Astrocyte of the cerebellum (primary cell): ENCODE data around the gene MORN1.
"Not testable (repeated sequence)": the region's sequence is repeated elsewhere in the genome, so short reads cannot be mapped to it uniquely, and the experiment has no call there.

Experiments
- DNase-seq: peaks from one replicate; pipeline ENCODE4 v3.0.0-alpha.2; 2011; ENCODE audit warnings: low read depth
- H3K4me3 ChIP-seq: 2 replicates; pipeline ENCODE4 v1.5.1; 2011; ENCODE audit warnings: mild to moderate bottlenecking, low read depth, low read length, moderate library complexity
- CTCF ChIP-seq: IDR thresholded peaks from 2 replicates; pipeline ENCODE4 v1.5.1; 2012; ENCODE audit warnings: low read length, low read depth, moderate library complexity, mild to moderate bottlenecking; ENCODE audit errors: missing control alignments
- in situ Hi-C: cut with HindIII; loops from 2 replicates; pipeline ENCODE4 v1.10.0; 2017; ENCODE audit warnings: low sequenced_read_pairs

The MORN1 gene

GRCh38 chr1:2299131-2299627, 92.2 kb downstream of the MORN1 start:
- TF ChIP-seq CTCF = no peak
- no peak overlapping the region for H3K4me3 ChIP-seq
- no peak for DNase-seq
- in situ Hi-C loops = no loop called here

DNA sequence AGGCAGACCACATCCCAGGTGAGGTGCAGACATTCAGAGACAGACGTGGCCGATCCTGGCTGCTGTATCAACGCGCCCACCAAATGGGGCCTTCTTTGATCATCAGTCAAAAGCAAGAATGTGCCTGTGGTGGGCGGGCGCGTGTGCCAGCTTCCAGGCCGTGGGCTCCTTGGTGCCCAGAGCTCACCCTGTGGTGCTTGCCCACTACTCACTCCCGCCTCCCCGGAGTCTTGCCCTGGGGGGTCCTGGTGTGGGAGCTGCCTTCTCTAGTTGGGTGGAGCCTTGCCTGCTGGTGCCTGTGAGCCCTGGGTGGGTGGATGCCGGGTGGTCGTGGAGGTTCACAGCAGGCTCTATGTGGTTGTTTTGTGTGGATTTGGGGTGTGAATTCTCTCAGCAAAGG, 92.7 kb downstream of the MORN1 start:
- no peak for DNase-seq
- in situ Hi-C loops = no loop called here
- no peak overlapping the region for H3K4me3 ChIP-seq
- no peak for TF ChIP-seq CTCF

DNA sequence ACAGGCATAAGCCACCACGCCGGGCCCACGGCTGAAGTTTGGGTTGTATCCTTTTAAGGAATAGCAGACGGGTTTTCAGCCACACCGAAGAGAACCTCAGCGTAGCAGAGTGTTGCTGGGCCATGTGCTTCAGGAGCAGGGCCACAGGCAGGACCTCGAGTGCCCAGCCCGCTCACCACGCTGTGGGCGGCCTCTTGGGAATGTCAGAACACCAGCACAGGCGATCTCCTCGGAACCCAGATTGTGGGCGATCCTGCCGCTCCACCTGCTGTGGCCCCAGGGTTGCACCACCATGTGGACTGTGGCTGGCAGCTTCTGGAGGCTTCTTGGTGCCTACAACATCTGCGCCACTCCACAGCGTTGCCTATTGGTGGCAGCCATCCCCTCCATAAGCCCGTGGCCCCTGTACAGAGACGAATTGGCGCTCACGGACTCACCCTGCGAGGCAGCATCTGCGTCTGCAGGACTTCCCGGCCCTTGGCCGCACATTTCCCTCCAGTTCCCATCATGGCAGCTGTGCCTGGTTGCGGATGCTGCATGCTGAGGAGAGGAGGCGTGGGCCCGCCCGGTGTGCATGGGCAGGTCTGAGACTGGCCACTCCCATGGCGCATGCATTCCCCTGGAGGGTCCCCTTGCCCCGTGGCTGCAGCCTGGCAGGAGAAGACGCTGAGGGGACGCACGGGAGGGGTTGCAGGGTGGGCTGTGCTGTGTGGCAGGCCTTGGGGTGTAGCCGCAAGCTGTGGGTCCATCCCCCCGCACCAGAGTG, 93.9 kb downstream of the MORN1 start:
- H3K4me3 ChIP-seq = no peak overlapping the region
- in situ Hi-C loops = no loop called here
- TF ChIP-seq CTCF = no peak
- no peak for DNase-seq

GRCh38 chr1:2296614-2297013, 94.7 kb downstream of the MORN1 start:
- no peak for TF ChIP-seq CTCF
- H3K4me3 ChIP-seq = no peak overlapping the region
- in situ Hi-C loops = no loop called here
- DNase-seq = no peak

DNA sequence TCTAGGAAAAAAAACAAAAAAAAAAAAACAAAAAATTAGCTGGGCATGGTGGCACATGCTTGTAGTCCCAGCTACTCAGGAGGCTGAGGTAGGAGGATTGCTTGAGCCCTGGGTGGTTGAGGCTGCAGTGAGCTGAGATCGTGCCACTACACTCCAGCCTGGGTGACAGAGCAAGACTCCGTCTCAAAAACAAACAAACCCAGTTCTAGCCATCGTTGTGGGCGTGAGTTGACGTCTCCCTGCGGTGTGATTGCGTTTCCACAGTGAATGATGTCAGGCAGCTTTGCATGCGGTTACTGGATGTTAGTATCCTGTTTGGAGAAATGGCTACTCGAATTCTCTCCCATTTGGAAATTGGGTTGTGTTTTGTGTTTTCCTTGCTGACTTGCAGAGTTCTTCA, 95.1 kb downstream of the MORN1 start:
- H3K4me3 ChIP-seq, DNase-seq, in situ Hi-C loops: not testable (repeated sequence)

DNA sequence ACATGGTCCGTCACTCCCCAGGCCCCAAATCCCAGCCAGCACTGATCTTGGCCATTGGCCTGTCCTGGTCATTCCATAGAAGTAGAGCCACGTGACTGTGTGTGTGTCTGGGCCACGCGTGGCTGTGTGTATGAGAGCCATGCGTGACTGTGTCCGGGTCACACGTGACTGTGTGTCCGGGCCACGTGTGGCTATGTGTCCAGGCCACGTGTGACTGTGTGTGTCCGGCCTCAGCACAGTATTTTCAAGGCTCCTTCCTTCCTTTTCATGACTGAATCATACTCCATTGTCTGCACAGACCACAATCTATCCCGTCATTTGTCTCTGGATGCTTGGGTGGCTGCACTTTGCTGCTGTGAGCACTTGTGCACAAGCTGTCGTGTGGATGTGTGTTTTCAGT, 95.8 kb downstream of the MORN1 start:
- in situ Hi-C loops = no loop called here
- no peak overlapping the region for H3K4me3 ChIP-seq
- no peak for DNase-seq
- no peak for TF ChIP-seq CTCF

- no peak overlapping the region for H3K4me3 ChIP-seq
- no peak for DNase-seq
- in situ Hi-C loops = no loop called here
- no peak for TF ChIP-seq CTCF
These were observed 96.7 kb downstream of the MORN1 start for GRCh38 chr1:2294725-2295078.
